K562 (cell line): ENCODE measurements around the gene BRPF1. TPM values are rescaled to one million over a fixed set of nuclear protein-coding genes. Genes with fewer than 3 reads are reported as not detected.

Source experiments
- ATAC-seq: fragments of 200-7000 bp; cut with Tn5 transposase; 3 replicates; pipeline ENCODE4 v1.9.1; 2020; ENCODE audit warnings: moderate library complexity
- BruUV-seq: library from RNA; stranded (reverse); fragments of 400-500 nt; replicated peaks from 2 replicates; lab custom pipeline; 2021; lab: Mats Ljungman, UMichigan
- CTCF ChIA-PET: fragments of 300-600 bp; formaldehyde crosslinking; extraction: SDS; loops from one replicate; lab custom pipeline; 2021; ENCODE audit warnings: low intra/inter-chr PET ratio; lab: Yijun Ruan, JAX
- POLR2A ChIA-PET: fragments of 300-600, 350-650 bp; sonication (Branson Sonifier 250); formaldehyde crosslinking; extraction: SDS; loops from one replicate; lab custom pipeline; 2021; ENCODE audit warnings: antibody characterized with exemption, inconsistent platforms; lab: Yijun Ruan, JAX
- DNase-seq, 4 experiments: peaks; one replicate each; pipeline versions ENCODE4 v3.0.0 to v3.0.0-alpha.2; 2011 to 2018; ENCODE audit warnings: low spot score in 3 of 4, mixed read lengths in 3 of 4; ENCODE audit errors: extremely low read depth in 1 of 4
- FAIRE-seq: peaks from 2 replicates; lab custom pipeline; 2011; peaks lifted over from hg19 to GRCh38; lab: Jason Lieb, UNC
- H2AFZ ChIP-seq: 2 replicates; pipeline ENCODE4 v1.6.0; 2011; ENCODE audit warnings: low read depth, low read length, control low read depth, inconsistent platforms
- H3K27ac ChIP-seq: fragments of 200-600 bp; 3 replicates; pipeline ENCODE4 v1.8.0; 2011; ENCODE audit warnings: low read depth, mild to moderate bottlenecking, control low read depth, inconsistent platforms, low read length, moderate library complexity, mixed read lengths; ENCODE audit errors: extremely low read depth
- H3K27me3 ChIP-seq, 2 experiments: fragments of 300-600 bp in 1 of 2; 2 replicates in 1 of 2; 3 replicates in 1 of 2; pipeline versions ENCODE4 v1.6.0 to v1.8.0; 2011; ENCODE audit warnings: inconsistent platforms in 2 of 2, low read length in 2 of 2, mild to moderate bottlenecking in 1 of 2, mixed read lengths in 1 of 2, moderate library complexity in 1 of 2; ENCODE audit not compliant: control insufficient read depth in 2 of 2, insufficient read depth in 2 of 2
- H3K36me3 ChIP-seq: fragments of 300-600 bp; 3 replicates; pipeline ENCODE4 v1.8.0; 2011; ENCODE audit warnings: mild to moderate bottlenecking, low read length, inconsistent platforms; ENCODE audit not compliant: control insufficient read depth, insufficient read depth
- H3K4me1 ChIP-seq, 2 experiments: fragments of 200-600 bp in 1 of 2; replicated peaks in 1 of 2; 2 replicates in 1 of 2; 3 replicates in 1 of 2; pipeline versions ENCODE4 v1.5.1 to v1.8.0; 2011; ENCODE audit warnings: inconsistent platforms in 2 of 2, low read length in 2 of 2, mild to moderate bottlenecking in 1 of 2, mixed read lengths in 1 of 2, moderate library complexity in 1 of 2; ENCODE audit not compliant: control insufficient read depth in 2 of 2, insufficient read depth in 2 of 2
- H3K4me2 ChIP-seq: 2 replicates; pipeline ENCODE4 v1.6.1; 2011; ENCODE audit warnings: low read length, control low read depth, inconsistent platforms, mixed read lengths; ENCODE audit not compliant: insufficient read depth
- H3K4me3 ChIP-seq: fragments of 200-600 bp; sonication (generic), shearing (Covaris generic); 2 replicates; pipeline ENCODE4 v1.5.1; 2016; ENCODE audit warnings: control low read depth, inconsistent platforms
- H3K79me2 ChIP-seq: fragments of 200-600 bp; 3 replicates; pipeline ENCODE4 v1.8.0; 2011; ENCODE audit warnings: low read length, inconsistent platforms; ENCODE audit not compliant: control insufficient read depth, insufficient read depth
- H3K9ac ChIP-seq, 2 experiments: 2 replicates each; pipeline versions ENCODE4 v1.6.0 to v1.6.1; 2011; ENCODE audit warnings: low read depth in 2 of 2, low read length in 2 of 2, control low read depth in 1 of 2, inconsistent platforms in 1 of 2, mild to moderate bottlenecking in 1 of 2, mixed read lengths in 1 of 2; ENCODE audit not compliant: insufficient read depth in 1 of 2
- H3K9me1 ChIP-seq: one replicate; pipeline ENCODE4 v1.6.0; 2011; ENCODE audit warnings: inconsistent platforms, mild to moderate bottlenecking, low read length, moderate library complexity; ENCODE audit not compliant: control insufficient read depth, insufficient read depth
- H3K9me3 ChIP-seq: replicated peaks from 2 replicates; pipeline ENCODE4 v1.5.1; 2011; ENCODE audit warnings: low read depth, low read length, inconsistent platforms; ENCODE audit not compliant: control insufficient read depth, insufficient read depth
- H4K20me1 ChIP-seq: replicated peaks from 2 replicates; pipeline ENCODE4 v1.6.1; 2011; ENCODE audit warnings: low read length, inconsistent platforms, mixed read lengths; ENCODE audit not compliant: control insufficient read depth, insufficient read depth
- CBX2 ChIP-seq: fragments of 200-600 bp; sonication (generic); IDR thresholded peaks from one replicate; pipeline ENCODE4 v1.6.1; 2012; ENCODE audit warnings: mild to moderate bottlenecking, low read length, inconsistent platforms; ENCODE audit not compliant: insufficient read depth, poor library complexity, severe bottlenecking
- CHD1 ChIP-seq: fragments of 200-600 bp; sonication (generic); IDR thresholded peaks from one replicate; pipeline ENCODE4 v1.6.1; 2012; ENCODE audit warnings: mild to moderate bottlenecking, moderate library complexity, low read length, inconsistent platforms
- TRIM28 ChIP-seq: fragments of 450-650 bp; IDR thresholded peaks from 2 replicates; pipeline ENCODE4 v1.6.1; 2017
- ZNF316 ChIP-seq: fragments of 450-650 bp; IDR thresholded peaks from 2 replicates; pipeline ENCODE4 v1.6.1; 2016
- ZNF395 ChIP-seq: fragments of 200-800 bp; sonication (Bioruptor generic); IDR thresholded peaks from 2 replicates; pipeline ENCODE4 v1.6.1; 2017; ENCODE audit warnings: missing genetic modification characterization, missing compliant biosample characterization
- WGBS: fragments of 100-300 bp; shearing (Covaris generic); methylation state at CpG from one replicate; pipeline ENCODE4 v1.1.6; 2016; ENCODE audit warnings: low coverage, mixed read lengths; ENCODE audit not compliant: insufficient coverage; ENCODE audit errors: missing lambda C conversion rate; 5-methylcytosine and 5-hydroxymethylcytosine counted together
- in situ Hi-C: fragments of 300-500 bp; cut with MboI; formaldehyde crosslinking; loops from 4 replicates; pipeline ENCODE4 v1.15.0; 2018; ENCODE audit warnings: inconsistent platforms, mixed read lengths
- intact Hi-C: fragments of 100-400 bp; cut with micrococcal nuclease; formaldehyde crosslinking; loops from 2 replicates; pipeline ENCODE4 v1.14.2; 2022
- polyA plus RNA-seq, 8 experiments: library from polyadenylated mRNA; depleted of rRNA in 4 of 8; stranded (reverse) in 5 of 8; unstranded in 3 of 8; fragments of >200 nt; fragmentation: Nextera tagmentation in 2 of 8; fragmentation: Illumina TruSeq in 1 of 8; extraction: Ambion mirVana in 2 of 8; extraction: Trizol in 1 of 8; gene quantifications; 2 replicates each; pipeline versions ENCODE4 v1.2.1 to v1.2.3, GENCODE V29; 2011 to 2014; ENCODE audit warnings: inconsistent platforms in 1 of 8, missing spikeins in 1 of 8
- total RNA-seq, 7 experiments: library from RNA; depleted of rRNA in 6 of 7; stranded (reverse); fragments of >200 nt in 6 of 7; fragmentation: Illumina TruSeq in 2 of 7; extraction: Trizol in 2 of 7; gene quantifications; 2 replicates each; pipeline versions ENCODE4 v1.2.1 to v1.2.3, GENCODE V29; 2011 to 2021; ENCODE audit warnings: low replicate concordance in 1 of 7

The BRPF1 gene
- total and polyA plus RNA-seq, 9 of the 15 experiments (the other 6 are each of a cell fraction or from before 2014, with no cell fraction given): 1.1 to 40.2 (median 23.5) TPM

GRCh38 chr3:9760779-9761505 lies 29.4 kb downstream of the BRPF1 start:
- ChIA-PET POLR2A (interaction anchor here (0.6 kb wide), 1 partner anchor 14 kb away, joined by 4 read pairs; no protein-coding TSS in a partner anchor), CTCF (no interaction called here)
- Histone ChIP-seq H3K9me1 (no peaks in the 10 kb centered on the region), H3K9ac (no peak overlapping the region), H4K20me1 (no peaks in the 10 kb centered on the region), H3K27ac (no peak overlapping the region), H3K4me3 (no peak overlapping the region), H2AFZ (no peak overlapping the region), H3K4me1 (peaks cover 0 to 4% of the 10 kb centered on the region in 2 experiments; a peak in 3 of 5 replicates), H3K9me3 (no peaks in the 10 kb centered on the region; the same call in 1 of the 2 replicates), H3K79me2 (no peaks in the 10 kb centered on the region), H3K27me3 (no peaks in the 10 kb centered on the region), H3K36me3 (peaks cover 28% of the 10 kb centered on the region; the same call in 2 of the 3 replicates), H3K4me2 (no peak overlapping the region)
- 82% methylated on average over 10 of the region's 10 CpGs for WGBS
- TF ChIP-seq ZNF316 (peak; percentile 80), ZNF395 (CRISPR knock-in tag) (no peak), CHD1 (no peak), TRIM28 (peak; percentile 37; the same call in 1 of the 2 replicates), CBX2 (no peak)
- DNase-seq: no peak
- BruUV-seq: no TSS peak
- FAIRE-seq: no peak
- in situ Hi-C loops (no loop called here), intact Hi-C loops (no loop called here)
- no peak for ATAC-seq
